Measurements from ENCODE around the gene TBX4. TPM values are rescaled to one million over a fixed set of nuclear protein-coding genes. Genes with fewer than 3 reads are reported as not detected.
A peak's percentile ranks its signal among the peaks of the same experiment; 100 is the strongest.

Gene TBX4
- total and polyA plus RNA-seq, 9 of the 15 experiments (the other 6 are each of a cell fraction or from before 2014, with no cell fraction given) = not detected

DNA sequence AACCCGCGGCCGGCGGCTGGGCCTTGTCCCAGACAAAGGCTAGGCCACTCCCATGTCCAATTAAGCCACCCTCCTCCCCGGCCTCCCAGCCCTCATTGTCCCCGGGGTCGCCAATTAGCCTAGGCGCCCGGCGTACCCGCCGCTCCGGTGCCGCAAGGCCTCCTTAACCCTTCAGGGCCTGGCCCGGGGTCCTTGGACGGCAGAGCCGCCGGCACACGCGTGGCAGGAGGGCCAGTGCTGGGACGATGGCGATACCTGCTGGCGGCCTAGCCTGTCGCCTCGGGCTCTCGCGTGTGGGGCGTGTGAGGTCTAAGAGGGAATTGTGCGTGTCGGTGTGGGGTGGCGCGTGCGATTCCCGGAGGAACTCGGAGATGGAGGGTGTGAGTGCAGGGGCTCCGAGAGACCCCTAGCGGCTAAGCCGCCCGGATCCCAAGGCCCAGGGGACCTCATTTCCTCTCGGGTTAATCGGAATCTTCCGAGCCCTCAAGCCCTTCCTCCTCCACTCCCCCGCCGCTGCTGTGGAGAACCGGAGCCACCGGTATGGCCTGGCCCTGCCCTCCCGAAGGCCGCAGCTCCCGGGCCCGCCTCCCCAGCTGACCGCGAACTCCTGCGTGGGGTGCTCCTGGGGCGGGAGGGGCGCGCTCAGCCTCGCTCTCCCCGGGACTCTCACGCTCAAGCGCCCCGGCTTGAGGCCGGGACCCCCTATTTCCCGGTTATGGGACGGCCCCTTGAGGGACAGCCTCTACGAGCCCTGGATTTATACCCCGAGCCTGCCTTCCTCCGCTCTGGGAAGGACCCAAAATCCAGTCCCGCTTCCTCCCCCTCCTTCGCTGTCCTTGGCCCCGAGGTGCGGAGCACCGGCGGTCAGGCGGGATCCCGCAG, 40.7 kb upstream of the TBX4 start:
- Histone ChIP-seq H4K20me1 (replicated peaks; ENCODE audit: control insufficient read depth, insufficient read depth, low read length) (no peaks in the 10 kb centered on the region), H3K79me2 (ENCODE audit: control insufficient read depth, insufficient read depth, low read length) (no peaks in the 10 kb centered on the region), H3K9me3 (replicated peaks; ENCODE audit: control insufficient read depth, insufficient read depth, low read depth, low read length) (no peaks in the 10 kb centered on the region), H3K4me3 (no peak overlapping the region), H3K4me2 (ENCODE audit: insufficient read depth, low read length) (no peak overlapping the region), H3K9ac (ENCODE audit: insufficient read depth in 1 of 2, low read depth in 2 of 2, low read length in 2 of 2) (no peak overlapping the region), H3K36me3 (ENCODE audit: control insufficient read depth, insufficient read depth, low read length) (no peaks in the 10 kb centered on the region), H3K4me1 (replicated peaks in 1 of 2; ENCODE audit: control insufficient read depth in 2 of 2, insufficient read depth in 2 of 2, low read length in 2 of 2) (peaks cover 0 to 39% of the 10 kb centered on the region in 2 experiments; a peak in 3 of 5 replicates), H3K27me3 (ENCODE audit: control insufficient read depth in 2 of 2, insufficient read depth in 2 of 2, low read length in 2 of 2) (peaks cover 10 to 23% of the 10 kb centered on the region in 2 experiments; a peak in 3 of 5 replicates), H3K27ac (ENCODE audit: extremely low read depth, low read depth, low read length) (no peak overlapping the region), H2AFZ (ENCODE audit: low read depth, low read length) (no peak overlapping the region), H3K9me1 (ENCODE audit: control insufficient read depth, insufficient read depth, low read length) (no peaks in the 10 kb centered on the region)
- no TSS peak for BruUV-seq (replicated peaks)
- ATAC-seq (no peak), DNase-seq (ENCODE audit: extremely low read depth in 1 of 4, low spot score in 3 of 4) (no peak), FAIRE-seq (no peak)
- in situ Hi-C loops (cut with MboI) (no loop called here), intact Hi-C loops (cut with micrococcal nuclease) (loop anchor here (2.0 to 10.0 kb wide), 4 partner anchors 139 to 423 kb away; no protein-coding TSS in a partner anchor)
- 79% methylated on average over 24 of the region's 75 CpGs for WGBS (ENCODE audit: insufficient coverage, low coverage, missing lambda C conversion rate)
- POLR2A ChIA-PET = interaction anchor here (0.7 kb wide), 1 partner anchor 132 kb away, joined by 3 read pairs; no protein-coding TSS in a partner anchor
- CTCF ChIA-PET (ENCODE audit: low intra/inter-chr PET ratio) = interaction anchor here (0.6 to 1.8 kb wide), 2 partner anchors 140 to 426 kb away, joined by 3 to 11 read pairs; no protein-coding TSS in a partner anchor
- TF ChIP-seq, protein P1, sequence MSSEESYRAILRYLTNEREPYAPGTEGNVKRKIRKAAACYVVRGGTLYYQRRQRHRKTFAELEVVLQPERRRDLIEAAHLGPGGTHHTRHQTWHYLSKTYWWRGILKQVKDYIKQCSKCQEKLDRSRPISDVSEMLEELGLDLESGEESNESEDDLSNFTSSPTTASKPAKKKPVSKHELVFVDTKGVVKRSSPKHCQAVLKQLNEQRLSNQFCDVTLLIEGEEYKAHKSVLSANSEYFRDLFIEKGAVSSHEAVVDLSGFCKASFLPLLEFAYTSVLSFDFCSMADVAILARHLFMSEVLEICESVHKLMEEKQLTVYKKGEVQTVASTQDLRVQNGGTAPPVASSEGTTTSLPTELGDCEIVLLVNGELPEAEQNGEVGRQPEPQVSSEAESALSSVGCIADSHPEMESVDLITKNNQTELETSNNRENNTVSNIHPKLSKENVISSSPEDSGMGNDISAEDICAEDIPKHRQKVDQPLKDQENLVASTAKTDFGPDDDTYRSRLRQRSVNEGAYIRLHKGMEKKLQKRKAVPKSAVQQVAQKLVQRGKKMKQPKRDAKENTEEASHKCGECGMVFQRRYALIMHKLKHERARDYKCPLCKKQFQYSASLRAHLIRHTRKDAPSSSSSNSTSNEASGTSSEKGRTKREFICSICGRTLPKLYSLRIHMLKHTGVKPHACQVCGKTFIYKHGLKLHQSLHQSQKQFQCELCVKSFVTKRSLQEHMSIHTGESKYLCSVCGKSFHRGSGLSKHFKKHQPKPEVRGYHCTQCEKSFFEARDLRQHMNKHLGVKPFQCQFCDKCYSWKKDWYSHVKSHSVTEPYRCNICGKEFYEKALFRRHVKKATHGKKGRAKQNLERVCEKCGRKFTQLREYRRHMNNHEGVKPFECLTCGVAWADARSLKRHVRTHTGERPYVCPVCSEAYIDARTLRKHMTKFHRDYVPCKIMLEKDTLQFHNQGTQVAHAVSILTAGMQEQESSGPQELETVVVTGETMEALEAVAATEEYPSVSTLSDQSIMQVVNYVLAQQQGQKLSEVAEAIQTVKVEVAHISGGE (CRISPR knock-in tag; IDR thresholded peaks at IDR 0.05) = peak in 1 of 3 experiments; percentile 96; a peak in 2 of 6 replicates
- TF ChIP-seq CREM (IDR thresholded peaks at IDR 0.05; ENCODE audit: low read depth) (no peak), DDX20 (tag; IDR thresholded peaks at IDR 0.05; ENCODE audit: low read depth) (no peak), EWSR1 (IDR thresholded peaks at IDR 0.05; ENCODE audit: borderline replicate concordance, low read depth, partially characterized antibody) (peak; percentile 81), FIP1L1 (IDR thresholded peaks at IDR 0.05; ENCODE audit: low read depth, low read length, poor library complexity, severe bottlenecking) (no peak)
- TF ChIP-seq, protein P2, sequence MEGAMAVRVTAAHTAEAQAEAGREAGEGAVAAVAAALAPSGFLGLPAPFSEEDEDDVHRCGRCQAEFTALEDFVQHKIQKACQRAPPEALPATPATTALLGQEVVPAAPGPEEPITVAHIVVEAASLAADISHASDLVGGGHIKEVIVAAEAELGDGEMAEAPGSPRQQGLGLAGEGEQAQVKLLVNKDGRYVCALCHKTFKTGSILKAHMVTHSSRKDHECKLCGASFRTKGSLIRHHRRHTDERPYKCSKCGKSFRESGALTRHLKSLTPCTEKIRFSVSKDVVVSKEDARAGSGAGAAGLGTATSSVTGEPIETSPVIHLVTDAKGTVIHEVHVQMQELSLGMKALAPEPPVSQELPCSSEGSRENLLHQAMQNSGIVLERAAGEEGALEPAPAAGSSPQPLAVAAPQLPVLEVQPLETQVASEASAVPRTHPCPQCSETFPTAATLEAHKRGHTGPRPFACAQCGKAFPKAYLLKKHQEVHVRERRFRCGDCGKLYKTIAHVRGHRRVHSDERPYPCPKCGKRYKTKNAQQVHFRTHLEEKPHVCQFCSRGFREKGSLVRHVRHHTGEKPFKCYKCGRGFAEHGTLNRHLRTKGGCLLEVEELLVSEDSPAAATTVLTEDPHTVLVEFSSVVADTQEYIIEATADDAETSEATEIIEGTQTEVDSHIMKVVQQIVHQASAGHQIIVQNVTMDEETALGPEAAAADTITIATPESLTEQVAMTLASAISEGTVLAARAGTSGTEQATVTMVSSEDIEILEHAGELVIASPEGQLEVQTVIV (CRISPR knock-in tag; IDR thresholded peaks at IDR 0.05; ENCODE audit: borderline replicate concordance) = no peak
- TF ChIP-seq, protein P3, sequence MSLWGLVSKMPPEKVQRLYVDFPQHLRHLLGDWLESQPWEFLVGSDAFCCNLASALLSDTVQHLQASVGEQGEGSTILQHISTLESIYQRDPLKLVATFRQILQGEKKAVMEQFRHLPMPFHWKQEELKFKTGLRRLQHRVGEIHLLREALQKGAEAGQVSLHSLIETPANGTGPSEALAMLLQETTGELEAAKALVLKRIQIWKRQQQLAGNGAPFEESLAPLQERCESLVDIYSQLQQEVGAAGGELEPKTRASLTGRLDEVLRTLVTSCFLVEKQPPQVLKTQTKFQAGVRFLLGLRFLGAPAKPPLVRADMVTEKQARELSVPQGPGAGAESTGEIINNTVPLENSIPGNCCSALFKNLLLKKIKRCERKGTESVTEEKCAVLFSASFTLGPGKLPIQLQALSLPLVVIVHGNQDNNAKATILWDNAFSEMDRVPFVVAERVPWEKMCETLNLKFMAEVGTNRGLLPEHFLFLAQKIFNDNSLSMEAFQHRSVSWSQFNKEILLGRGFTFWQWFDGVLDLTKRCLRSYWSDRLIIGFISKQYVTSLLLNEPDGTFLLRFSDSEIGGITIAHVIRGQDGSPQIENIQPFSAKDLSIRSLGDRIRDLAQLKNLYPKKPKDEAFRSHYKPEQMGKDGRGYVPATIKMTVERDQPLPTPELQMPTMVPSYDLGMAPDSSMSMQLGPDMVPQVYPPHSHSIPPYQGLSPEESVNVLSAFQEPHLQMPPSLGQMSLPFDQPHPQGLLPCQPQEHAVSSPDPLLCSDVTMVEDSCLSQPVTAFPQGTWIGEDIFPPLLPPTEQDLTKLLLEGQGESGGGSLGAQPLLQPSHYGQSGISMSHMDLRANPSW (CRISPR knock-in tag; IDR thresholded peaks at IDR 0.05) = no peak

Data from K562 (cell line).